Endothelial cell of umbilical vein (primary cell): ENCODE measurements around the gene TSSK6. TPM values are rescaled to one million over a fixed set of nuclear protein-coding genes. Genes with fewer than 3 reads are reported as not detected.

Source experiments
- BruUV-seq: library from RNA; stranded (reverse); fragments of 400-500 nt; replicated peaks from 2 replicates; lab custom pipeline; 2021; lab: Mats Ljungman, UMichigan
- CTCF ChIA-PET: fragments of 300-600, 350-600 bp; sonication (Branson Sonifier 250); formaldehyde crosslinking; loops from one replicate; lab custom pipeline; 2021; ENCODE audit warnings: antibody characterized with exemption, inconsistent platforms; lab: Charles Lee
- POLR2A ChIA-PET: fragments of 300-600, 350-600 bp; sonication (Branson Sonifier 250); formaldehyde crosslinking; loops from one replicate; lab custom pipeline; 2021; ENCODE audit warnings: antibody characterized with exemption, inconsistent platforms; lab: Charles Lee
- DNase-seq: peaks from one replicate; pipeline ENCODE4 v3.0.0-alpha.2; 2011; ENCODE audit warnings: low read depth, low spot score
- FAIRE-seq: peaks from 2 replicates; lab custom pipeline; 2011; peaks lifted over from hg19 to GRCh38; lab: Jason Lieb, UNC
- H2AFZ ChIP-seq: 2 replicates; pipeline ENCODE4 v1.6.0; 2012; ENCODE audit warnings: low read depth, low read length, control low read depth, inconsistent platforms
- H3K27ac ChIP-seq: 2 replicates; pipeline ENCODE4 v1.5.1; 2011; ENCODE audit warnings: low read depth, mild to moderate bottlenecking, control low read depth, low read length, moderate library complexity; ENCODE audit not compliant: insufficient read depth
- H3K27me3 ChIP-seq, 2 experiments: 2 replicates each; pipeline versions ENCODE4 v1.6.0 to v1.6.1; 2011; ENCODE audit warnings: low read length in 2 of 2, mixed read lengths in 1 of 2; ENCODE audit not compliant: control insufficient read depth in 2 of 2, insufficient read depth in 2 of 2
- H3K36me3 ChIP-seq, 2 experiments: 2 replicates in 1 of 2; 3 replicates in 1 of 2; pipeline ENCODE4 v1.5.1; 2011; ENCODE audit warnings: low read length in 2 of 2, mild to moderate bottlenecking in 1 of 2, moderate library complexity in 1 of 2; ENCODE audit not compliant: control insufficient read depth in 2 of 2, insufficient read depth in 2 of 2; ENCODE audit errors: extremely low read depth in 1 of 2
- H3K4me1 ChIP-seq: 3 replicates; pipeline ENCODE4 v1.5.1; 2011; ENCODE audit warnings: mild to moderate bottlenecking, low read length; ENCODE audit not compliant: control insufficient read depth, insufficient read depth; ENCODE audit errors: extremely low read depth
- H3K4me2 ChIP-seq: 2 replicates; pipeline ENCODE4 v1.6.1; 2011; ENCODE audit warnings: low read length, control low read depth, mixed read lengths; ENCODE audit not compliant: insufficient read depth
- H3K4me3 ChIP-seq, 3 experiments: fragments of 200-600 bp in 1 of 3; sonication (generic), shearing (Covaris generic) in 1 of 3; replicated peaks in 1 of 3; 2 replicates each; pipeline ENCODE4 v1.5.1; 2011 to 2016; ENCODE audit warnings: control low read depth in 3 of 3, low read length in 3 of 3, mild to moderate bottlenecking in 2 of 3, inconsistent platforms in 1 of 3, low read depth in 1 of 3, moderate library complexity in 1 of 3; ENCODE audit not compliant: insufficient read depth in 1 of 3
- H3K79me2 ChIP-seq: 2 replicates; pipeline ENCODE4 v1.6.0; 2012; ENCODE audit warnings: low read length, inconsistent platforms; ENCODE audit not compliant: control insufficient read depth, insufficient read depth
- H3K9ac ChIP-seq: replicated peaks from 2 replicates; pipeline ENCODE3; 2011; ENCODE audit warnings: low read length, control low read depth; ENCODE audit not compliant: insufficient read depth; ENCODE audit errors: extremely low read depth
- H3K9me1 ChIP-seq: replicated peaks from 3 replicates; pipeline ENCODE4 v1.6.0; 2011; ENCODE audit warnings: mild to moderate bottlenecking, low read length; ENCODE audit not compliant: control insufficient read depth, insufficient read depth; ENCODE audit errors: extremely low read depth
- H3K9me3 ChIP-seq: replicated peaks from 2 replicates; pipeline ENCODE4 v1.5.1; 2012; ENCODE audit warnings: low read length, inconsistent platforms; ENCODE audit not compliant: control insufficient read depth, insufficient read depth
- H4K20me1 ChIP-seq: replicated peaks from 2 replicates; pipeline ENCODE3; 2011; ENCODE audit warnings: mild to moderate bottlenecking, low read length; ENCODE audit not compliant: control insufficient read depth, insufficient read depth; ENCODE audit errors: extremely low read depth
- CTCF ChIP-seq, 2 donors: IDR thresholded peaks; 1 replicate in 1 of 2; 2 replicates in 1 of 2; pipeline ENCODE4 v1.5.1; 2011; ENCODE audit warnings: low read length in 2 of 2, mild to moderate bottlenecking in 2 of 2, moderate library complexity in 2 of 2, control low read depth in 1 of 2, inconsistent platforms in 1 of 2, low read depth in 1 of 2; ENCODE audit not compliant: insufficient read depth in 1 of 2; ENCODE audit errors: extremely low read depth in 1 of 2
- EZH2 ChIP-seq: IDR thresholded peaks from 2 replicates; pipeline ENCODE4 v1.6.1; 2012; ENCODE audit warnings: borderline replicate concordance, low read depth, mild to moderate bottlenecking, moderate library complexity, low read length, inconsistent platforms; ENCODE audit not compliant: severe bottlenecking
- FOS ChIP-seq: IDR thresholded peaks from 2 replicates; pipeline ENCODE4 v1.6.1; 2011; ENCODE audit warnings: mild to moderate bottlenecking, low read length, moderate library complexity, borderline replicate concordance; ENCODE audit not compliant: insufficient read depth
- GATA2 ChIP-seq: IDR thresholded peaks from 2 replicates; pipeline ENCODE4 v1.7.0; 2011; ENCODE audit warnings: low read depth, mild to moderate bottlenecking, moderate library complexity, mixed read lengths, low read length; ENCODE audit not compliant: insufficient read length, insufficient read depth
- JUN ChIP-seq: IDR thresholded peaks from 2 replicates; pipeline ENCODE4 v1.6.1; 2011; ENCODE audit warnings: borderline replicate concordance, low read depth; ENCODE audit not compliant: insufficient read length, insufficient read depth
- MAX ChIP-seq: IDR thresholded peaks from 2 replicates; pipeline ENCODE4 v1.6.1; 2011; ENCODE audit not compliant: insufficient read depth, insufficient read length
- MYC ChIP-seq: IDR thresholded peaks from one replicate; pipeline ENCODE4 v1.6.1; 2011; ENCODE audit warnings: mild to moderate bottlenecking, low read depth, low read length
- POLR2A ChIP-seq: IDR thresholded peaks from 2 replicates; pipeline ENCODE4 v1.6.1; 2012; ENCODE audit warnings: low read depth, mild to moderate bottlenecking, control low read depth, low read length
- POLR2AphosphoS5 ChIP-seq: IDR thresholded peaks from 2 replicates; pipeline ENCODE4 v1.6.1; 2012; ENCODE audit warnings: low read depth, mild to moderate bottlenecking, control low read depth, low read length, moderate library complexity; ENCODE audit not compliant: insufficient read depth
- dilution Hi-C: fragments of 300-500 bp; cut with MboI; formaldehyde crosslinking; loops from one replicate; pipeline ENCODE4 v1.15.0; 2019; ENCODE audit warnings: low sequenced_read_pairs; ENCODE audit not compliant: extremely low pct_ligation_motif_present
- intact Hi-C: fragments of 100-400 bp; cut with micrococcal nuclease; formaldehyde crosslinking; loops from one replicate; pipeline ENCODE4 v1.10.0; 2022
- polyA plus RNA-seq, 4 experiments: library from polyadenylated mRNA; depleted of rRNA in 3 of 4; stranded (reverse) in 3 of 4; unstranded in 1 of 4; fragments of >200 nt; gene quantifications; 2 replicates each; pipeline versions ENCODE4 v1.2.1 to v1.2.3, GENCODE V29; 2011 to 2012; ENCODE audit warnings: missing spikeins in 1 of 4
- total RNA-seq: library from RNA; stranded (reverse); gene quantifications from 2 replicates; pipeline ENCODE4 v1.2.3, GENCODE V29; 2021

Gene TSSK6
- total and polyA plus RNA-seq, 2 donors (not counting 3 experiments of a cell fraction or from before 2014, with no cell fraction given) = 0.76 to 0.82 TPM

GRCh38 chr19:19530423-19530804, 15.1 kb upstream of the TSSK6 start:
- Histone ChIP-seq H3K9me3 (no peaks in the 10 kb centered on the region), H3K36me3 (no peaks in the 10 kb centered on the region), H3K4me3 (no peak overlapping the region), H3K9ac (no peak overlapping the region), H3K27me3 (no peaks in the 10 kb centered on the region), H4K20me1 (no peaks in the 10 kb centered on the region), H3K27ac (no peak overlapping the region), H3K4me1 (no peaks in the 10 kb centered on the region), H3K79me2 (no peaks in the 10 kb centered on the region), H2AFZ (no peak overlapping the region), H3K4me2 (no peak overlapping the region), H3K9me1 (no peaks in the 10 kb centered on the region)
- ChIA-PET POLR2A (no interaction called here), CTCF (interaction anchor here (0.6 to 5.6 kb wide), 3 partner anchors 22 to 429 kb away, joined by 4 to 45 read pairs (median 44); no protein-coding TSS in a partner anchor)
- no peak for DNase-seq
- intact Hi-C loops (no loop called here), dilution Hi-C loops (no loop called here)
- TF ChIP-seq MAX (no peak), POLR2AphosphoS5 (no peak), JUN (no peak), CTCF (IDR thresholded peaks at IDR 0.05; ENCODE audit: extremely low read depth in 1 of 2, insufficient read depth in 1 of 2, low read depth in 1 of 2, low read length in 2 of 2) (no peak), EZH2 (no peak), GATA2 (no peak), FOS (no peak), MYC (no peak), POLR2A (no peak)
- no TSS peak for BruUV-seq
- no peak for FAIRE-seq
